ENCODE results near the gene ADCK1.
A peak's percentile ranks its signal among the peaks of the same experiment; 100 is the strongest.
"Not testable (repeated sequence)": the region's sequence is repeated elsewhere in the genome, so short reads cannot be mapped to it uniquely, and the experiment has no call there.

Gene ADCK1

DNA sequence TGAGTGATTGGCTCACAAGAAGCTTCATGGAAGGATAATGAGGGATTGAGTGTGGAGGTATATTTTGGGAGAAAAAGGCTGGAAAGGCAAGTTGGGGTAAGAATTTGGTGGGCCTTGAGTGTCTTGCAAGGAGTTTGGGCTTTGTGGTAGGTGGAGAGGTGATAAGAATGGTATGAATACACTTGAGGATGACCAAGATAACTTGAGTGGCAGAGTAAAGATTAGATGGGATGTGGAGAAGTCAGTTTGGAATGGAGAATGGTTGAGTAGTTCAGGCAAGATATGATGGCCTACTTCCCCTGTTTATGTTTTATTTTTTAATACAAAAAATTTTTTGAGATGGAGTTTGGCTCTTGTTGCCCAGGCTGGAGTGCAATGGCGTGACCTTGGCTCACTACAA lies 9.1 kb downstream of the ADCK1 start:
- no peak for DNase-seq

GRCh38 chr14:77812028-77812427 lies 12.1 kb downstream of the ADCK1 start:
- DNase-seq: no peak

DNA sequence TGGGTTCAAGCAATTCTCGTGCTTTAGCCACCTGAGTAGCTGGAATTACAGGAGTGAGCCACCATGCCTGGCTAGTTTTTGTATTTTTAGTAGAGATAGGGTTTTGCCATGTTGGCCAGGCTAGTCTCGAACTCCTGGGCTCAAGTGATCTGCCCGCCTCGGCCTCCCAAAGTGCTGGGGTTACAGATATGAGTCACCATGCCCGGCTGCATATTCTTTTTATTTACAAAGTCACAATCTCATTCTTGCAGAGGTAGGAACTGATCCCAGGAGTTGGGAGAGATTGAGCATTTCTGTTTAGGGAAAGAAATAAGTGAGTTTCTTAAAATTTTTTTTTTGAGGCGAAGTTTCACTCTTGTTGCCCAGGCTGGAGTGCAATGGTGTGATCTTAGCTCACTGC lies 12.8 kb downstream of the ADCK1 start:
- not testable (repeated sequence) for DNase-seq

GRCh38 chr14:77822307-77822706 lies 22.4 kb downstream of the ADCK1 start:
- DNase-seq: no peak

GRCh38 chr14:77822741-77823140 lies 22.8 kb downstream of the ADCK1 start:
- DNase-seq: no peak

- DNase-seq: no peak
These were observed 23.5 kb downstream of the ADCK1 start for GRCh38 chr14:77823378-77823777.

- no peak for DNase-seq
These were observed 26.1 kb downstream of the ADCK1 start for GRCh38 chr14:77825895-77826519.

- DNase-seq: no peak
These were observed 30.8 kb downstream of the ADCK1 start for GRCh38 chr14:77830692-77831091.

GRCh38 chr14:77832297-77832696 lies 32.4 kb downstream of the ADCK1 start:
- DNase-seq: no peak

GRCh38 chr14:77837926-77838325 lies 38.0 kb downstream of the ADCK1 start:
- DNase-seq: no peak

GRCh38 chr14:77838831-77839511 lies 39.1 kb downstream of the ADCK1 start:
- peak in 11 of 14 donors; percentile 12 to 78 (median 66) for DNase-seq

- no peak for DNase-seq
These were observed 43.3 kb downstream of the ADCK1 start for GRCh38 chr14:77843195-77843594.

GRCh38 chr14:77843651-77844050 lies 43.7 kb downstream of the ADCK1 start:
- no peak for DNase-seq

- no peak for DNase-seq
These were observed 44.9 kb downstream of the ADCK1 start for GRCh38 chr14:77844802-77845201.

GRCh38 chr14:77848031-77848430 lies 48.1 kb downstream of the ADCK1 start:
- no peak for DNase-seq

DNA sequence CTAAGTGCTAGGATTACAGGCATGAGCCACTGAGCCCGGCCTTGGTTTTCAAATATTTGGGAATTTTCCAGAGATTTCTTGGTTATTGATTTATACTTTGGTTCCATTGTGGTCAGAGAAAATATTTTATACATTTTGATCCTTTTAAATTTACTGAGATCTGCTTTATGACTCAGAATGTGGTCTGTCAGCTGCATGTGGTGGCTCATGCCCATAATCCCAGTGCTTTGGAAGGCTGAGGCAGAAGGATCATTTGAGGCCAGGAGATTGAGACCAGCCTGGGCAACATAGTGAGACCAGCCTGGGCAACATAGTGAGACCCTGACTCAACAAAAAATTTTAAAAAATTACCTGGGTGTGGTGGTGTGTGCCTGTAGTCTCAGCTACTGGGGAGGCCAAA lies 49.8 kb downstream of the ADCK1 start:
- no peak for DNase-seq

- no peak for DNase-seq
These were observed 54.0 kb downstream of the ADCK1 start for GRCh38 chr14:77853919-77854318.

DNA sequence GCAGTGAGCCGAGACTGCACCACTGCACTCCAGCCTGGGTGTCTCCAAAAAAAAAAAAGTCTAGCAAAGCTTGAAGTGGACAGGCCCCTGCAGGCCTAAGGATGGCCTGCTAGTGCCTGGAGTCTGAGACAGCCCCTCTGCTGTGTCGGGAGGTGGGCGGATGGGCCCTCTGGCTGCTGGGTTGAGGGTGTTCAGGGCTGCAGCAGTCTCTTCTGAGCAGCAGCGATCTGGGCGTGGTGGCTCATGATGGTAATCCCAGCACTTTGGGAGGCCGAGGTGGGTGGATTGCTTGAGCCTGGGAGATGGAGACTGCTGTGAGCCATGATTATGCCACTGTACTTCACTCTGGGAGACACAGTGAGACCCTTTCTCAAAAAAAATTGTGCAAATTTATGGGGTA lies 57.0 kb downstream of the ADCK1 start:
- no peak for DNase-seq

DNA sequence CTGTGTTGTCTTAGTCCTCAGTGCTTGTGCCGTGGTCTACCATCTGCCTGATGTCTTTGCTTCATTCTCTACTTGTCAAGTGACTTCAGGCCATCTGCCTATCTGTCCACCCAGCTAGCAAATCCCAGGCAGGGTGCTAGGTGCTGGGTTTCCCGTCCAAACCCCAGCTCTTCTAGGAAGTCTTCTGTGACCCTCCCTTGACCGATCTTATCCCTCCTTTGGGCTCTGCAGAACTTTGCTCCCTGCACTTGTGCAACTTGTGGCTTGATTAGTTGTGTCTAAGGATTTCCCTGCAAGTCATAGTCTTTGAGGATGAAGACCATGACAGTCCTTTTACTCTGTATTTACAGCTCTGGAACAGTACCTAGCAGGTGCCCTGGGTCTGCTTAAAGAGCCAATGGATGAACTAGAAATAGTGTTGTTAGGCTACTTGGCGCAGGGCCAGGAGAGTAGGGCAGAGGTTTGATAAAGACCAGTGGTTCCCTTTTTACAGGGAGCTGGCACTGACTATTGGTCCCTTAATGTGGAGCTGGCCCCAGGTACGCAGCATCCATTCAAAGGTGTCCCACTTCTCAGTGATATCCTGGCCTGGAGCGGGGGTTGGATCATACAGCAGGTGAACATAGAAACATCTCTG lies 60.1 kb downstream of the ADCK1 start:
- no peak for DNase-seq

GRCh38 chr14:77861201-77861600 lies 61.3 kb downstream of the ADCK1 start:
- no peak for DNase-seq

DNA sequence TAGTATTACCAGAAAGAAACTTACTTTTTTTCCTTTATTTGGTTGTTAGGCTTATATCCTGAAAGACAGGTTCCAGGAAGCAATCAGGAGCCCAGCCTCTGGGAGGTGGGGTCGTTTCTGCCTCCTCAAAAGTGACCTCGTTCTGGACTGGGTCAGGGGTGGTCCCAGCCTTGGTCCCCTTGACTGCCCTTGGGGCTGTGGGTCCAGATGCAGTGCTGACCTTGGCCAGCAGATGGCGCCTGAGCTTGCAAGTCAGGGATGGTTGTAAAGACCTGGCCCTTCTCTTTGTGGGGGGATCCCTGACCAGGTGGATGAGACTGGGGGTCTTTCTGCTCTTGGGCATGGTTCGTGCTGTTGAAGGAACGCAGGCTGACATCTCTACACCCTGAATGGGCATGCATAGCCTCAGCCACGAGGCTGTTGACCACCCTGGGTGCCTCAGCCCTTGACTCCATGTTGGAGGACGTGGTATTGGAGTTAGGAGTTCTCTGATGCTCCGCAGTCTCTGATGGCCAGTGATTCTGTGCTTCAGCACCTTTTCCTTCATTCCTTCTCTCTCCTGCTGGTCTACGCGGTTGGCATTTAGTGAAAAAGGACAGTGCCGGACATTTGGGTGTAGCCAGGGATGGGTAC lies 62.4 kb downstream of the ADCK1 start:
- DNase-seq: peak in 12 of 14 donors; percentile 26 to 81 (median 54)

DNA sequence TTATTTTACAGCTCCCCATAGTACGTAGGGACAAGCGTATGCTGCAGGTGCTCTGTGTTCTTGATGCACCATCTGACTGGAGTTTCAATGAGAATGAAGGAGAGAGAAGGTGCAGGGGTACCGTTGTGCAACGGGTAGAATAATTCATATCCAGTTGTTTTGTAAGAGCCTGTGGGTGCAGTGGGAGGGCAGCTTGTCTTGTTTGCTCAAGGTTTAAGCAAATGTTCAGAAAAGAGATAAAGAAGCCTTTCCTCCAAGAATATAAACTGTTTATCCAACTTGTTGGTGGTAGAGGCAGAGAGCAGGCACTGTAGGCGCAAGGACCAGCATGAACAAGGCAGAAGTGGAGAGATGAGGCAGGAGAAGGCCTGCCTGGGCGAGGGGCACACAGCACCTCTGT lies 64.2 kb downstream of the ADCK1 start:
- no peak for DNase-seq

DNA sequence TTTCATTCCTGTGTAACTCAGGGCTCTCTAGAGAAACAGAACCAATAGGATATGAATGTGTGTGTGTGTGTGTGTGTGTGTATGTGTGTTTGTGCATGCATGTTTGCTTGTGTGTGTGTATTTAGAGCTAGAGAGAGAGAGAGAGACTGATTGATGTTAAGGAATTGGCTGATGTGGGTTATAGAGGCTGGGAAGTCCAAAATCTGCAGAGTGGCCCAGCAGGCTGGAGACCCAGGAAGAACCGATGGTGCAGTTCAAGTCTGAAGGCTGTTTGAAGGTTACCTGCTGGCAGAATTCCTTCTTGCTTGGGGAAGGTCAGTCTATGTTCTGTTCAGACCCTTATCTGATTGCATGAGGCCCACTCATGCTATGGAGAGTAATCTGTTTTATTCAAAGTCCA lies 64.7 kb downstream of the ADCK1 start:
- DNase-seq: no peak

GRCh38 chr14:77865455-77865854 lies 65.5 kb downstream of the ADCK1 start:
- DNase-seq: no peak
